ENCODE measurements around the gene TEF.

DNA sequence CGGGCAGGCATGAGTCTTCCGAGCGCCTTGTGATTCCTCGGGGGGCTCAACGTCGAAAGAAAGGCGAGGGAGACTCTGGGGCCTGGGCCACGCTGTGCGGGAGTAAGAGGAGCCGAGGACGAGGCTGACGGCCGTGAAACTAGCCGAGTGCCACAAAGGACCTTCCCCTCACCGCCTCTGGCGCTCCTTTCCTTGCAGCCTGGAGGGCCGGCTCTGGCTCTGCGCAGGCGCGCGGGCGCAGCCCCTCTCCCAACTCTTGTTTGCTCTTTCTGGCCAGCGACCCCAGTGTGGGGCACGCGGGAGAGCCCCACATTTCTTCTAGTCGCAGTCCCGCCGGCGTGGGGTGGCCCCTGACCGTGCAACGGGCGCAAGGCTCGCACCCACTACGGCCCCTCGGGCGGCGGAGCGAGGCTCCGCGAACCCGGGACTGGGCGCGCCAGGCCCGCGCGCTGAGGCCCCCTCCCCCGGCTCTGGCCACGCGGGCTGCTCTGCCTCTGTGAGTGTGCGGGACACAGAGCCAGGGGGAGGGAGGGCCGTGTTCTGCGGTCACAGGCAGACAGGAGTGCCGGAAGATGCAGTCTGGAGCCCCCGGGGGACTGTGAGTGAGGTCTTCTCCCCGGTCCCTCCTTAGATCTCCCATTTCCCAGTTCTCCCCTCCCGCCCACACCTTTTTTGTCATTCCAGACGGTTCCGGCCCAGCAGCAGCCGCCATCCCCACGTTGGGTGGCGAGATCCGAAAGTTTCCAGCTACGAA lies 65.9 kb downstream of the TEF start:
- no peak for TF ChIP-seq POLR2A (IDR thresholded peaks at IDR 0.05)
- no peak for TF ChIP-seq CTCF (IDR thresholded peaks at IDR 0.05)
- no peak for TF ChIP-seq EP300 (IDR thresholded peaks at IDR 0.05)

Measured in sigmoid colon (tissue), 4 donors.